Measurements from ENCODE around the gene WASF3.

WASF3 gene

DNA sequence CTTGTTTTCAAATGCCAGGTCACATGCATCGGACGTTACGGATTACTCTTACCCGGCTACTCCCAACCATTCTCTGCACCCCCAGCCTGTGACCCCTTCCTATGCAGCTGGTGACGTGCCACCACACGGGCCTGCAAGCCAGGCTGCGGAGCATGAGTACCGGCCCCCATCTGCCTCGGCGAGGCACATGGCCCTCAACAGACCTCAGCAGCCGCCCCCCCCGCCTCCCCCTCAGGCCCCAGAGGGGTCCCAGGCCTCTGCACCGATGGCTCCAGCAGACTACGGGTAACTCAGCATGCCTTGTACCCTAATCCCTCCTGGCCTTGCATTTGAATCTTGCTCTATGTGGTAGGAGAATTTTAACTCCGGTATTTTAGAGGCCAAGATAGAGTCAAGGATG, 123.6 kb downstream of the WASF3 start:
- no peak for DNase-seq (ENCODE audit: low read depth in 2 of 2)

GRCh38 chr13:26682606-26683005, 125.1 kb downstream of the WASF3 start:
- no peak for DNase-seq (ENCODE audit: low read depth in 2 of 2)

GRCh38 chr13:26685606-26686005, 128.1 kb downstream of the WASF3 start:
- DNase-seq (ENCODE audit: low read depth in 2 of 2), result no peak

- no peak for DNase-seq (ENCODE audit: low read depth in 2 of 2)
These were observed 128.8 kb downstream of the WASF3 start for GRCh38 chr13:26686285-26686684.

GRCh38 chr13:26688286-26688685, 130.8 kb downstream of the WASF3 start:
- DNase-seq (ENCODE audit: low read depth in 2 of 2), result no peak

DNA sequence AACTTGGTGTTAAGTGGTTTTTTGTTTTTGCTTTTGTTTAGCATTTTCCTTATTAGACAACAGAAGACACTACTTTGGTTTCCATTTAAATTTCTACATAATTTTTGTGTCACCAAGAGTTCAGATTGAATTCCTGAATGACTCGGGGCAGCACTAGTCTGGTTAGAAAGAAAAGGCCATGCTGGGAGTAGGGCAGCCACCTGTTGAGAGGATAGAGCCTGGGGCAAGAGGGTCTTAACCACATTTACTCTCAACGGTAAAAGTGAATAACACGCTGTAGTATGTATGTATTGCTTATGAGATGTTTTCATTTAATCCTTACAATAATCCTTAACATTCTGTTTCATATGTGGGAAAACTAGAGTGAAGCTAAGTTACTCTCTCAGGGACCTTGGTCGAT, 131.5 kb downstream of the WASF3 start:
- DNase-seq (ENCODE audit: low read depth in 2 of 2), result no peak

- DNase-seq (ENCODE audit: low read depth in 2 of 2), result no peak
These were observed 136.4 kb downstream of the WASF3 start for GRCh38 chr13:26693749-26694463.

DNA sequence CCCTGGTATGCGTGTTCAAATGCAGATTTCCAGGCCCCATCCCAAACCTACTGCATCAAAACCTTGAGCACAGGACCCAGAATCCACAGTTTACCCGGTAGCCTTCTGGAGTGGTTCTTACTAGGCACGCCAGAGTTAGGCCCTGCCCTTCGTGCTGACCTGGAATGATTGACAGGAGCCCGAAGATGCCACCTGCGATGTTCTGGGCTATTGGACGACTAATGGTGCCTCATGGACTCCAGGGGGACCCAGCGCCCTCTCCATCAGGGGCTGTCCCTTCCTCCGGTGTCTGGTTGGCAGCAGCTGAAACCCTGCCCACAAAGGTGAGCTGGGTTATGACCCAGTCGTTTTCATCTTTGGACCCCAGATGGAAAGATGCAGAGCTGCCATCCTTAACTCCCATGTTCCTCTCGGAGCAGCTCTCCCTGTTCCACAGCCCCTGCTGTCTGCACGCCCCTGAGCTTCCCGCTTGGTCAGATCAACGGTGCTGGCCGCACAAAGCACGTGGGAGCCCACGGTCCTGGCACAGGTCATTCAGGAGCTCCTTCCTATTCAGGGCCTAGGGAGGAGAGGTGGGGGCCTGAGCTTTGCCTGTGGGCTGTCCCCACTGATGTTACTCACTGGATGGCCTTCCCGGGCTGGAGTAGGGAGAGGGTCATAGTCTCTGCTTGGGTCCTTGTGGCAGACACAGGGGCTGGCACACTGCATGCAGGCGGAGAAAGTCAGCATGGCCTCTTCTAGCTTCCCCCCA, 137.3 kb downstream of the WASF3 start:
- no peak for DNase-seq (ENCODE audit: low read depth in 2 of 2)

DNA sequence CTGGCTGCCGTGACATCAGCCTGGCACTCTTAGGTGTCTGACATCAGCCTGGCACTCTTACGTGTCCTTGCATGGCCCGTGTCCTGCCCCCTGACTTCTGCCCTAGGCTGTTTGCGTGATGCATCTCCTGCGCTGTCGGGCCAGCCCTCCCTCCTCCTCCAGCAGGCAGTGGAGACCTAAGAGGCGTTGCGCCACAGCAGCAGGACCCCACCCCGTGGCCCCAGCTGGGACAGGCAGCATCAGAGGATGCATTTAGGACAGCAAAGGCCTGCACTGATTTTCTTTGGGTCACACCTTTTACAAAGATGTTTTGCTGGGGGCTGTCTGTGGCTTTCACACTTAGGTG, 137.8 kb downstream of the WASF3 start:
- no peak for DNase-seq (ENCODE audit: low read depth in 2 of 2)

DNA sequence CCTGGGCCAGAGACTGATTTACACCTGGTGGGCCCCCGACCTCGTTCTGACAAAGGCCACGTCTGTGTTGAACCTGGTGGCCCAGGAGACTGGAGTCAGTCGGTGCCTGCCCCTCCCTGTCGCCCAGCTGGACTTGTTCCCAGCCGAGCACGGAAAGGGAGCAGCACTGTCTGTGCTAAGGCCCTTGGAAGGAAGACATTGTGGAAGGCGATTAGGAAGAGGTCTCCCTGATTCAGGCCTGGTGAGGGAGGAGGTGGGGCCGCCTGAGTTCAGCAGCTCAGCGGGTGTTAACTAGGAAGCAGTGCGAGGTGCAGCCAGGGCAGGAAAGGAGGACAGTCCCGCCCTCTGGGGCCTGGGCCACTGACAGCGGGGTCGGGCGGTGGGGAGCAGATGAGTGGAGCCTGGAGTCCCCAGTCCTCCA, 138.4 kb downstream of the WASF3 start:
- DNase-seq (ENCODE audit: low read depth in 2 of 2), result no peak

GRCh38 chr13:26697069-26697955, 139.8 kb downstream of the WASF3 start:
- DNase-seq (ENCODE audit: low read depth in 2 of 2), result no peak

DNA sequence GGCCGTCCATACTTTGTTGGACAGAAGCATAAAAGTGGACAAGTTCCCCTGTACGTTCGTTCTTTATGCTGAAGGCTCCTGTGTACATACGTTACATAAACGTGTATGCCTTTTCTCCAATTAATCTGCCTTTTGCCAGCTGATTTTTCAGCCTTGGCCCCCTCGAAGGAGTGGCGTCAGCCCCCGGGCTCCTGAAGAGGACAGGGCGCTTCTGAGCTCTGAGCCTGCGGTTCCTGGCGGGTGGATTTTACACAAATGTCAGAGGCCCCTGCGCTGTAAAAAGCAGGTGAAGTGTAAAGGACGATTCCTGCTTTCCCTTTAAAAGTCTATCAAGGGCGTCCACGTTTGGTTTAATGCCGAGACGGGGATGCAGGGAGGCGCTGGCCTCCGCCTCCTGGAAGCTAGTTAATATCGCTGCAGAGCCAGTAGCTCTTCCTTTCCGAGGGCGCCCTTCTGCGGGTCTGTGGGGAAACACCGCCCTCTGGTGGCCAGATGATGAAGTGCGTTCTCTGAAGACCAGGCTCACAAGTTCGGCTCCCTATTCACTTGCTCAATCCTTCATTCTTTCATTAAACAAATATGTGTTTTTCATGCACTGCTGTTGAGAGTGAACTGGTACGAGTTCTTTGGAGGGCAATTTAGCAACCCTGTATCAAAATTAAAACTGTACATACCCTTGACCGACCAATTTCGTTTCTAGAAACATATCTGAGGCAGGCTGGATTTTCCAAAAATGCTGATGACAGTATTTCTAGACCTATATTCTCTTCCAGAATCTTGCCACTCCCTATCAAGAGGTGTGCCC, 141.1 kb downstream of the WASF3 start:
- DNase-seq (ENCODE audit: low read depth in 2 of 2), result peak; percentile 54 to 73

DNA sequence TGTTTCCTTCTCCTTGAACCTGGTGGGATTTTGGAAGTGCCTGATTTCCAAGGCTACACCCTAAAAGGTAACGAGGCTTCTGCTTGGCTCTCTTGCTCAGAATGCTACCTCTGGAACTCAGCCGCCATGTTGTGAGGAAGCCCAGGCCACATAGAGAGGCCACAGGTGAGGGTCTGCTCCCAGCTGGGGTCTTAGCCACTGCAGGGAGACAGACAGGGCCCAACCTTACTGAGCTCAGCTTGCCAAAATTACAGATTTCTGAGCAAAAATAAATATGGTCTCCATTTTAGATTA, 141.7 kb downstream of the WASF3 start:
- DNase-seq (ENCODE audit: low read depth in 2 of 2), result no peak

GRCh38 chr13:26705536-26705935, 148.1 kb downstream of the WASF3 start:
- DNase-seq (ENCODE audit: low read depth in 2 of 2), result no peak

- DNase-seq (ENCODE audit: low read depth in 2 of 2), result no peak
These were observed 148.9 kb downstream of the WASF3 start for GRCh38 chr13:26706381-26706780.

DNA sequence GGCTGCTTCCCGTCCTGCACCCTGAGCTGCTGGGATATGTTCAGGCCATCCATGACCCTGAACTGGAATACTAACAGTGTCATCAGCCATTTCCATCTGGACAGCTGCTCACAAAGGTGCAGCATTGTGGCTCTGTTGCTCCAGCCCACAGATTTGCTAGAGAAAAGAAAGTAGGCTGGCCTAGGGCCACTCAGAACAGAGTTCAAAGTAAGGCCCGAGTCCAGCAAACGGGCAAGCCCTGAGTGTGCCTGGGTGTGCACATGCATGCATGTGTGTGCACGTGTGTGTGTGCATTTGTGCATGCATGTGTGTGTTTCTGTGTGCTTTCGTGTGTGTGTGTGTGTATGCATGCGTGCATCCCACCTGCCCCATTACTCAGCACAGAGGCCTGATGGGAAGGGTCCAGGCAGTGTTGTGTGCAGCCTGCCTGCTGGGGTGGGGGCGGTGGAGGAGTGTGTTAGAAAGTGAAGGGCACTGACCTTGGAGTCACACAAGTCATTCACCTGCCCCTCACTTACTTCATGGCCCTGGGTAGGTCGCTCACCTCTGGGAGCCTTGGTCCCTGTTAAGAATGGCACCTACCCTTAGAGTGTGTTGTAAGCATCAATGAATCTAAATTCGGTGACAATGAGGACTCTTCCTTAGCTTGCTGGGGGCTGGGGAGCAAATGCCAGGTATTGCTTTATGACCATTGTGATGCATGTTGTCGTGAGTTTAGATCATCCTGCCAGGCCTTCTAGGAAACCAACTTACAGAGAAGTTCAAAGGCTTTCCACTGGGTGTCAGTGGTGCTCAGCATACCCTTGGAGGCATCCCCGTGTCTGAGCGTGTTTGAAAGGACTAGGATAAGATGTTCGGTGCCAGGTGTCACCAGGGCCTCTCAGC, 149.9 kb downstream of the WASF3 start:
- no peak for DNase-seq (ENCODE audit: low read depth in 2 of 2)

DNA sequence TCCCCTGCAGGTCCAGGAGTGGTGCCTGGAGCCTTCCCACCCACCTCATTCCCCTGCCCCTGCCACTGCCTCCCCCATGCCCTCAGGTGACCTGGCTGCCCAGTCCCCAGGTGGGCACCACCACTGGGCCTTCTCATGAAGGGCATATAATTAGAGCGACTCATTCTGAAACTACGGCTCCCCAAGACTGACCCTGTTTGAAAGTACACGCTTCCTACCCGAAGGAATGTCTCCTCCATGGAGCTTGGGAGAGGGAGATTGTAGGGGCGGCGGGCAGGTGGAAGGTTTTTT, 150.5 kb downstream of the WASF3 start:
- no peak for DNase-seq (ENCODE audit: low read depth in 2 of 2)

DNA sequence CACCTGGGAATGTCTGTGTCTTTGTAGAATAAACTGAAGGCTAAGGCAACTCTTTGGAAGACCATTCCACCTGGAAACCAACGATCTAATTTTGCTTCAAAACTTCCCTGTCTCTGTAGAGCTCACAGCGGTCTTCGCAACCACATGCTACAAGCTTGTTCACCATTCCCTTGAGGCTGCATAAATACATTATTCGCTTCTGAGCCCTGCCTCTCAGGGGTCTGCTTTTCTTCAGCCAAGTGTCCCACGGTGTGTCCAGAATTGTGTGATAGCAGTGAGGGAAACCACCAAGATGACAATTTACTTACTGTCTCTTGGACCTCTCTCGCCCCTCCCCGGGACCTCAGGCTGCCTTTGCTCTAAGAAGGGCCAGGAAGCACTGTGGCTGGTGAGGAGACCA, 152.0 kb downstream of the WASF3 start:
- no peak for DNase-seq (ENCODE audit: low read depth in 2 of 2)

GRCh38 chr13:26710166-26710565, 152.7 kb downstream of the WASF3 start:
- no peak for DNase-seq (ENCODE audit: low read depth in 2 of 2)

DNA sequence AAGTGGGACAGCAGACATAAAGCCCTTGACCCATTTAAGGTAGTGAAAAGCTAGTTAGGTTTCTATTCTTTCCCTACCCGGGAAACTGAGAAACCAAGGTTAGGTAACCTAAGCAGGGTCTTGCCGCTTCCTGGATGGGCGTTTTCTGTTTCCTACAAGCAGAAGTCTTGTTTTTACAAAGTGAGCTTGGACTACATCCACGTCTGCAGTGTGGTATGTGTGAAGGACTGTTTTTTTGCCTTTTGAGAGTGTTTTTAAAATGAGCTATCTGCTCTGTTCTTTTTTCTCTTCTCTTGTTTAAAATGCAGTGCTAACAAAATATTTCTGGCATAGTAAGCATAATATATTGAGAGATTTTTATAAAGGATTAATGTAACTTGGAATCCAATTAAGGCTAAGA, 153.7 kb downstream of the WASF3 start:
- no peak for DNase-seq (ENCODE audit: low read depth in 2 of 2)

DNA sequence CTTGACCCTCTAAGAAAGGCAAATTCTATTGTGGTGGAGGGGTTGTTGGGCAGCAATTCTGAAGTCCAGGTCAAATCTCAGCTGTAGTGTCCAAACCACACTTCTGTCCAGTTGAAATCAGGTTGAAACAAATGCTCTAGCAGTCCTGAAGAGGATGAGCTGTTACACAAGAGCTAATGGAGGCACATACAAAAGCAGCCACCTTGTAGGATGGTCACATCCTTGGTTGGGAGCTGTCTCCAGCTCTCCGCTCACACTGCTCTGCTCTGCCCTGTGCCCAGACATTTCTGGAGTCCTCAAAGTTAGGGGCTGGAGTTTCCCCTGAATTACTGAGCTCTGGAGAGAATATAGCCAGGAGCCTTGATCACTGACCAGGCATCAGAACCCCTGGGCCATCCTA, 155.9 kb downstream of the WASF3 start:
- DNase-seq (ENCODE audit: low read depth in 2 of 2), result no peak

Data from stimulated activated CD8-positive, alpha-beta memory T cell treated with anti-CD3 and anti-CD28 coated beads, Interleukin-7, amount 100 ng/mL, for 1 hour (primary cell).